Parathyroid adenoma (tissue), 2 donors: ENCODE data around the gene NEXN.

ENCODE experiments used
- H2AFZ ChIP-seq: fragments of 300-600 bp; sonication (generic); one replicate; pipeline ENCODE4 v1.7.0; 2017; ENCODE audit warnings: antibody characterized with exemption, mild to moderate bottlenecking
- H3K27ac ChIP-seq: fragments of 300-600 bp; sonication (generic); one replicate; pipeline ENCODE4 v1.7.0; 2017
- H3K27me3 ChIP-seq: fragments of 300-600 bp; sonication (generic); one replicate; pipeline ENCODE4 v1.7.0; 2017; ENCODE audit warnings: low read length; ENCODE audit not compliant: control insufficient read depth, insufficient read depth
- H3K36me3 ChIP-seq: fragments of 300-600 bp; sonication (generic); one replicate; pipeline ENCODE4 v1.7.0; 2017; ENCODE audit warnings: low read length; ENCODE audit not compliant: control insufficient read depth, insufficient read depth
- H3K4me1 ChIP-seq: fragments of 300-600 bp; sonication (generic); one replicate; pipeline ENCODE4 v1.7.0; 2017; ENCODE audit warnings: control low read depth
- H3K4me2 ChIP-seq: fragments of 300-600 bp; sonication (generic); one replicate; pipeline ENCODE4 v1.7.0; 2017; ENCODE audit warnings: low read length
- H3K4me3 ChIP-seq: fragments of 300-600 bp; sonication (generic); one replicate; pipeline ENCODE4 v1.7.0; 2017; ENCODE audit warnings: low read depth, low read length
- H3K79me2 ChIP-seq: fragments of 300-600 bp; sonication (generic); one replicate; pipeline ENCODE4 v1.7.0; 2017; ENCODE audit warnings: control low read depth
- H3K9ac ChIP-seq: fragments of 300-600 bp; sonication (generic); one replicate; pipeline ENCODE4 v1.7.0; 2017; ENCODE audit warnings: mild to moderate bottlenecking
- H3K9me3 ChIP-seq: fragments of 300-600 bp; sonication (generic); one replicate; pipeline ENCODE4 v1.7.0; 2017; ENCODE audit warnings: low read length; ENCODE audit not compliant: control insufficient read depth
- TF ChIP-seq, protein P1 (sequence below): fragments of 300-600 bp; sonication (generic); IDR thresholded peaks from one replicate; pipeline ENCODE4 v1.7.0; 2017; ENCODE audit warnings: antibody characterized with exemption, mild to moderate bottlenecking
- donor health status: primary hyperparathyroidism.

The NEXN gene

DNA sequence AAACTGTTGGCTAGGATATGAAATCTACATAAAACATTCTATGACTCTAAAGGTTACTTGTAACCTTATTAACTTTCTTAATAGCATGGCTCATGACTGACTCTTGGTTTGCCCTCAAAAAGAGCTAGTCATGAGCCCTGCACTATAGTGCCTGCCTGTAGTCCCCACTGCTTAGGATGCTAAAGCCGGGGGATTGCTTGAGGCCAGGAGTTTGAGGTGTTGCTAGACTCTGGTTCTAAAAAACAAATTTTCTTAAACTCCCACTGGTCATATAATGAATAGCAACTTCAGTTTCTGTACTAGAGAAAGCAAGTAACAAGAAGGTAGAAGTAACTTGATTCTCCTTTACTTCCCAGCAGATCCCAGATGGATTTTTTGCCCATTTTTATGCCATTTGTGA lies 15.8 kb upstream of the NEXN start:
- no peak overlapping the region for H3K4me2 ChIP-seq
- H3K27ac ChIP-seq: no peak overlapping the region
- no peaks in the 10 kb centered on the region for H3K36me3 ChIP-seq
- H3K9ac ChIP-seq: no peak overlapping the region
- no peak overlapping the region for H2AFZ ChIP-seq
- no peaks in the 10 kb centered on the region for H3K4me1 ChIP-seq
- no peaks in the 10 kb centered on the region for H3K79me2 ChIP-seq
- TF ChIP-seq, protein P1, sequence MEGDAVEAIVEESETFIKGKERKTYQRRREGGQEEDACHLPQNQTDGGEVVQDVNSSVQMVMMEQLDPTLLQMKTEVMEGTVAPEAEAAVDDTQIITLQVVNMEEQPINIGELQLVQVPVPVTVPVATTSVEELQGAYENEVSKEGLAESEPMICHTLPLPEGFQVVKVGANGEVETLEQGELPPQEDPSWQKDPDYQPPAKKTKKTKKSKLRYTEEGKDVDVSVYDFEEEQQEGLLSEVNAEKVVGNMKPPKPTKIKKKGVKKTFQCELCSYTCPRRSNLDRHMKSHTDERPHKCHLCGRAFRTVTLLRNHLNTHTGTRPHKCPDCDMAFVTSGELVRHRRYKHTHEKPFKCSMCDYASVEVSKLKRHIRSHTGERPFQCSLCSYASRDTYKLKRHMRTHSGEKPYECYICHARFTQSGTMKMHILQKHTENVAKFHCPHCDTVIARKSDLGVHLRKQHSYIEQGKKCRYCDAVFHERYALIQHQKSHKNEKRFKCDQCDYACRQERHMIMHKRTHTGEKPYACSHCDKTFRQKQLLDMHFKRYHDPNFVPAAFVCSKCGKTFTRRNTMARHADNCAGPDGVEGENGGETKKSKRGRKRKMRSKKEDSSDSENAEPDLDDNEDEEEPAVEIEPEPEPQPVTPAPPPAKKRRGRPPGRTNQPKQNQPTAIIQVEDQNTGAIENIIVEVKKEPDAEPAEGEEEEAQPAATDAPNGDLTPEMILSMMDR: no peak
- no peaks in the 10 kb centered on the region for H3K9me3 ChIP-seq
- no peaks in the 10 kb centered on the region for H3K27me3 ChIP-seq
- no peak overlapping the region for H3K4me3 ChIP-seq

DNA sequence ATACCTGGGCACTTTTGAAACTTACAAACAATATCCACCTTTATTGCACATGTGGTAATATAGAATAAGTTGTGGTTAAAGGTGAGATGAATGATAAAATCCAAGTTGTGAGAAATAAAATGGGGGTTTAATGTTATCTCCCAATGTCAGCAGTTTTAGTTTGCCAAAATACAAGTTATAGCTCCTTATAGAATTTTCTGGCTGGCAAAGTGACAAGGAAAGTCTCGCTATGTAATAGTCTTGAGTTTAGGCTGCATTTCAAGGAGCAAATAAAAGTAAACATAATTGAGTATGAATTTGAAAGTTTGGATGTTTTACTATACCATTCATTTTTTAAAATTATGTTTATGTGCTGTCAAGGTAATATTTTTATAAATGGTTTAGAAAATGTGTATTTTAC lies 15.0 kb upstream of the NEXN start:
- Histone ChIP-seq H3K4me1 (no peaks in the 10 kb centered on the region), H3K27ac (no peak overlapping the region), H3K9ac (no peak overlapping the region), H3K9me3 (no peaks in the 10 kb centered on the region), H3K4me2 (no peak overlapping the region), H3K79me2 (no peaks in the 10 kb centered on the region), H3K4me3 (no peak overlapping the region), H3K27me3 (no peaks in the 10 kb centered on the region), H2AFZ (no peak overlapping the region), H3K36me3 (no peaks in the 10 kb centered on the region)
- TF ChIP-seq, protein P1: no peak

DNA sequence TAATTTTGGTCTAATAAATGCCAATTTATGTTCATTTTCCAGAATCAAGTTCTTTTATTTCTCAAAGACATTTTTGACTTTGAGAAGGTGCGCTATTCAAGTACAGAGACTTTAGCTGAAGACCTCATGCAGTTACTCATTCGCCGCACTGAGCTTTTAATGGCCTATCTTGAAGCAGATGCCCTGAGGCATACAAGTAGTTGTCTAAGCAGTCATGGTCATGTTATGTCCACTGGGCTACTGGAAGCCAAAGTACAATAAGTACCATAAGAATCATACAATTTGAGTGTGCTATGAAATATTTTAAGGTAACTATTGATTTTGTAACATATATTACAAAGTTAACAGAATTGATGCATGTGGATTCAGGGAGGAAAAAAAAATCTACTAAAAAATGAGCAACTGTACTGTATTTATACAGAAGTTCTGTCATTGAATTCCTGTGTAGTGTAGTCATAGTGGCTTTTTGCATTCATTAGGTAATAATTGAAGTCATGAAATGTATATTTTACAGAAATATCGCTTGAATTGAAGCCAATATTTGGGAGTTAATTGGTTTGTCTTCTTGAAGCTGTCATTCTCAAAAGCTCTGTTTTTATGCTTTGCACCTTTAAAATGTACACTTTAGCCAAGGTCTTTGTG lies 13.5 kb upstream of the NEXN start:
- Histone ChIP-seq H3K27ac (no peak overlapping the region), H2AFZ (no peak overlapping the region), H3K4me1 (no peaks in the 10 kb centered on the region), H3K9me3 (no peaks in the 10 kb centered on the region), H3K27me3 (no peaks in the 10 kb centered on the region), H3K79me2 (no peaks in the 10 kb centered on the region), H3K9ac (no peak overlapping the region), H3K4me3 (no peak overlapping the region), H3K36me3 (no peaks in the 10 kb centered on the region), H3K4me2 (no peak overlapping the region)
- TF ChIP-seq, protein P1: no peak

DNA sequence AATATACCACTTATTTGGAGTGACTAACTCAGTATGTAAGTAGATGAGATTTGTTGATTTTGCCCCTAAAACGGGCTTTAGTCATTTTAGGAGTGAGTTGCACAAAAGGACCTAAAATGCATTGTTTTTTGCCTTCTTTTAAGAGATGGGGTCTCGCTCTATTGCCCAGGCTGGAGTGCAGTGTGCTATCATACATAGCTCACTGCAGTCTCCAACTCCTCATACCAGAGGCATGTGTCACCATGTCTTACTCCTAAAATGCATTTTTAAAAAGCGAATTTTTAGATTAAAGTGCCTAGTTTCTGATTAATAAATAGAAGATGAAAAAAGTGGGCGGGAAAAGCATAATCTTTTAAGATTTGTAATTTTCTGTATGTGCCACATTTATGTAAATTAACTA lies 11.5 kb upstream of the NEXN start:
- H3K4me2 ChIP-seq: no peak overlapping the region
- H3K79me2 ChIP-seq: no peaks in the 10 kb centered on the region
- H3K36me3 ChIP-seq: no peaks in the 10 kb centered on the region
- H3K27ac ChIP-seq: no peak overlapping the region
- no peaks in the 10 kb centered on the region for H3K27me3 ChIP-seq
- no peaks in the 10 kb centered on the region for H3K4me1 ChIP-seq
- no peaks in the 10 kb centered on the region for H3K9me3 ChIP-seq
- no peak overlapping the region for H3K9ac ChIP-seq
- TF ChIP-seq, protein P1: no peak
- no peak overlapping the region for H2AFZ ChIP-seq
- no peak overlapping the region for H3K4me3 ChIP-seq

DNA sequence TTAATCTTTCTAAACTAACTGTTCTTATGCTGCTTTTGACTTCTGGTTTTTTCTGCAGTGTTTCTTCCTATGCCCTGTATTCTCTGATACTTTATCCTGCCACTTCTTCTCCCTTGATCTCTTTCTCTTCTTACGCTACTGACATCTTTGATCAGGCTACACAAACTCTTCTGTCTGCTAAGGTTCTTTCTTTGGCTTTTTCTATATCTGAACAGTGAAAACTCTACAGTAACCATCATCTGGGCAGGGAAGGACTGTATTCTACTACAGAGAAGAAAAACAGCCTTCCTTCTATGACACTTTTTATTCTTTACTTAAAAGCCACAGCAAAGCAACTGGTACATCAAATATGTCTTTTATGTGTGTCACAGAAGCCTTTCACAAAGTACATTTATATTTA lies 7.4 kb upstream of the NEXN start:
- no peaks in the 10 kb centered on the region for H3K4me1 ChIP-seq
- no peak overlapping the region for H2AFZ ChIP-seq
- H3K4me3 ChIP-seq: no peak overlapping the region
- H3K27ac ChIP-seq: no peak overlapping the region
- TF ChIP-seq, protein P1: no peak
- H3K9ac ChIP-seq: no peak overlapping the region
- H3K9me3 ChIP-seq: no peaks in the 10 kb centered on the region
- H3K36me3 ChIP-seq: no peaks in the 10 kb centered on the region
- no peaks in the 10 kb centered on the region for H3K79me2 ChIP-seq
- no peaks in the 10 kb centered on the region for H3K27me3 ChIP-seq
- no peak overlapping the region for H3K4me2 ChIP-seq
